PFSK-1 (cell line): ENCODE data around the gene CCL19.

ENCODE experiments used
- FOXP2 ChIP-seq: optimal IDR thresholded peaks from 2 replicates; pipeline ENCODE3; 2011; ENCODE audit warnings: borderline replicate concordance, control low read depth, inconsistent platforms; ENCODE audit not compliant: insufficient read depth; ENCODE audit errors: extremely low read length, extremely low read depth
- POLR2AphosphoS5 ChIP-seq: IDR thresholded peaks from 2 replicates; pipeline ENCODE4 v1.6.1; 2012; ENCODE audit warnings: low read depth, mild to moderate bottlenecking, control low read depth, low read length, moderate library complexity
- REST ChIP-seq, 2 experiments: IDR thresholded peaks; 2 replicates each; pipeline versions ENCODE4 v1.6.1 to v1.8.0; 2011 to 2012; ENCODE audit warnings: low read depth in 2 of 2, low read length in 2 of 2, control low read depth in 1 of 2, inconsistent platforms in 1 of 2, mild to moderate bottlenecking in 1 of 2, moderate library complexity in 1 of 2; ENCODE audit not compliant: insufficient read depth in 1 of 2
- SIN3A ChIP-seq: IDR thresholded peaks from 2 replicates; pipeline ENCODE4 v1.6.1; 2012; ENCODE audit warnings: mild to moderate bottlenecking, low read length, moderate library complexity, borderline replicate concordance; ENCODE audit not compliant: insufficient read depth
- TAF1 ChIP-seq: IDR thresholded peaks from 2 replicates; pipeline ENCODE4 v1.6.1; 2012; ENCODE audit warnings: low read length, control low read depth, borderline replicate concordance; ENCODE audit not compliant: insufficient read depth

Gene CCL19

DNA sequence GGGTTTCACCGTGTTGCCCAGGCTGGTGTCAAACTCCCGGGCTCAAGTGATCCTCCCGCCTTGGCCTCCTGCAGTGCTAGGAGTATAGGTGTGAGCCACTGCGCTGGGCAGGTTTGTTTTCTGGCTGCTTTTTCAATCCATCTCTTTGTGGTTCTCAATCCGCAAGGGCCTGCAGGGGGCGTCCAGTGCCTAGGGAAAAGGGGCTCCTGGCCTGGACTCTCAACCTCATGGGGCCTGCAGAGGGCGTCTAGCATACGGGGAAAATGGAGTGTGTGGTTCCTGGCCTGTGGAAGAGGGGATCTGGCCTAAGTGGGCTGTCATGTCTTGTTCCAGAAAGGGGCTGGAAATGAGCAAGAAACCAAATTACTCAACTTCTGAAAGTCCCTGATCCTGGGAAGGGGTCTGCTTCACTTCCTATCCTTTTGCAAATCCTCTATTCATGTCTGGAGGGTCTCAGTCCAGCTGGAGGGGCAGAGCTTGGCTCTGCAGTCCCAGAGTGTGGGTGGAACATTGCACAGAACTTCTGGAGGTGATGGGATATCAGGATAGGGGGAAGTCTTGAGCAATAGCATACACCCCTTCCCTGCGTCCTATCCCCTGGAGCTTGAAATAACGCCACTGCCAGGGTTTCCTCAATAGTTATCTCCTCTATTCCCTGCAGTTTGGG lies 15.9 kb downstream of the CCL19 start:
- TF ChIP-seq SIN3A (no peak), POLR2AphosphoS5 (no peak), FOXP2 (no peak), TAF1 (no peak), REST (IDR thresholded peaks at IDR 0.05; ENCODE audit: insufficient read depth in 1 of 2, low read depth in 2 of 2, low read length in 2 of 2) (no peak)

GRCh38 chr9:34674440-34674839 lies 16.6 kb downstream of the CCL19 start:
- TF ChIP-seq SIN3A, result no peak
- TF ChIP-seq TAF1, result no peak
- TF ChIP-seq REST (IDR thresholded peaks at IDR 0.05; ENCODE audit: insufficient read depth in 1 of 2, low read depth in 2 of 2, low read length in 2 of 2), result no peak
- no peak for TF ChIP-seq FOXP2
- TF ChIP-seq POLR2AphosphoS5, result no peak

- TF ChIP-seq FOXP2 (no peak), SIN3A (no peak), REST (IDR thresholded peaks at IDR 0.05; ENCODE audit: insufficient read depth in 1 of 2, low read depth in 2 of 2, low read length in 2 of 2) (no peak), TAF1 (no peak), POLR2AphosphoS5 (no peak)
Measured at GRCh38 chr9:34671307-34671706, 19.8 kb downstream of the CCL19 start.

- TF ChIP-seq POLR2AphosphoS5 (no peak), FOXP2 (no peak), REST (IDR thresholded peaks at IDR 0.05; ENCODE audit: insufficient read depth in 1 of 2, low read depth in 2 of 2, low read length in 2 of 2) (no peak), SIN3A (no peak), TAF1 (no peak)
Measured at GRCh38 chr9:34669809-34670562, 21.1 kb downstream of the CCL19 start.
